AG08395 (cell line): ENCODE data around the gene GRID2.
"Not testable (repeated sequence)": the region's sequence is repeated elsewhere in the genome, so short reads cannot be mapped to it uniquely, and the experiment has no call there.

ENCODE experiments used
- DNase-seq: peaks from one replicate; pipeline ENCODE4 v3.0.0; 2012; ENCODE audit warnings: mixed read lengths, low spot score

Gene GRID2

GRCh38 chr4:92438722-92439121, 135.0 kb downstream of the GRID2 start:
- not testable (repeated sequence) for DNase-seq

GRCh38 chr4:92442131-92442530, 138.4 kb downstream of the GRID2 start:
- not testable (repeated sequence) for DNase-seq

GRCh38 chr4:92444143-92444843, 140.5 kb downstream of the GRID2 start:
- DNase-seq: not testable (repeated sequence)

GRCh38 chr4:92445127-92445526, 141.4 kb downstream of the GRID2 start:
- no peak for DNase-seq

- no peak for DNase-seq
Measured at GRCh38 chr4:92447255-92447905, 143.6 kb downstream of the GRID2 start.

- not testable (repeated sequence) for DNase-seq
Measured at GRCh38 chr4:92448176-92448575, 144.4 kb downstream of the GRID2 start.

- no peak for DNase-seq
Measured at GRCh38 chr4:92450694-92451093, 146.9 kb downstream of the GRID2 start.

- DNase-seq: no peak
Measured at GRCh38 chr4:92451782-92452181, 148.0 kb downstream of the GRID2 start.

- not testable (repeated sequence) for DNase-seq
Measured at GRCh38 chr4:92452383-92452782, 148.6 kb downstream of the GRID2 start.

- DNase-seq: no peak
Measured at GRCh38 chr4:92455329-92455839, 151.6 kb downstream of the GRID2 start.

GRCh38 chr4:92455951-92456350, 152.2 kb downstream of the GRID2 start:
- DNase-seq: no peak

- no peak for DNase-seq
Measured at GRCh38 chr4:92461732-92462131, 158.0 kb downstream of the GRID2 start.

- no peak for DNase-seq
Measured at GRCh38 chr4:92477298-92477697, 173.5 kb downstream of the GRID2 start.

- no peak for DNase-seq
Measured at GRCh38 chr4:92483341-92483740, 179.6 kb downstream of the GRID2 start.

- no peak for DNase-seq
Measured at GRCh38 chr4:92488496-92488895, 184.7 kb downstream of the GRID2 start.

- no peak for DNase-seq
Measured at GRCh38 chr4:92497141-92497540, 193.4 kb downstream of the GRID2 start.

GRCh38 chr4:92501456-92501855, 197.7 kb downstream of the GRID2 start:
- DNase-seq: no peak

GRCh38 chr4:92506933-92507332, 203.2 kb downstream of the GRID2 start:
- no peak for DNase-seq

- DNase-seq: no peak
Measured at GRCh38 chr4:92514627-92515026, 210.9 kb downstream of the GRID2 start.

GRCh38 chr4:92516450-92516849, 212.7 kb downstream of the GRID2 start:
- DNase-seq: no peak

- no peak for DNase-seq
Measured at GRCh38 chr4:92519727-92520126, 216.0 kb downstream of the GRID2 start.

- no peak for DNase-seq
Measured at GRCh38 chr4:92520563-92520962, 216.8 kb downstream of the GRID2 start.

- no peak for DNase-seq
Measured at GRCh38 chr4:92521941-92522340, 218.2 kb downstream of the GRID2 start.

GRCh38 chr4:92522356-92522755, 218.6 kb downstream of the GRID2 start:
- no peak for DNase-seq
